Measurements from ENCODE around the gene CSKMT. TPM values are rescaled to one million over a fixed set of nuclear protein-coding genes. Genes with fewer than 3 reads are reported as not detected.

Gene CSKMT
- total RNA-seq, 1 experiment from 2014 or later = 16.3 TPM

GRCh38 chr11:62709247-62710000 lies 44.3 kb downstream of the CSKMT start:
- H3K36me3 ChIP-seq (ENCODE audit: low read depth, low read length) = peaks cover 45% of the 10 kb centered on the region
- no peak for DNase-seq
- ChIA-PET CTCF (no interaction called here), POLR2A (ENCODE audit: unreplicated experiment) (no interaction called here)
- H3K9ac ChIP-seq (ENCODE audit: low read length) = no peak overlapping the region
- intact Hi-C loops (cut with micrococcal nuclease) = no loop called here
- H3K27ac ChIP-seq (ENCODE audit: low read length) = no peak overlapping the region
- H2AFZ ChIP-seq (ENCODE audit: low read length) = no peak overlapping the region
- 0 out of 2 replicates have a peak, but pooled peaks cover 5% of the 10 kb centered on the region for H3K79me2 ChIP-seq (ENCODE audit: low read length)
- H3K9me2 ChIP-seq (replicated peaks; ENCODE audit: low read length) = no peaks in the 10 kb centered on the region
- no peak overlapping the region for H3K4me2 ChIP-seq (ENCODE audit: low read length)
- H4K20me1 ChIP-seq (ENCODE audit: low read length) = no peaks in the 10 kb centered on the region
- H3K4me3 ChIP-seq (ENCODE audit: low read length) = no peak overlapping the region
- peaks cover 17% of the 10 kb centered on the region for H3K4me1 ChIP-seq (ENCODE audit: insufficient read depth, low read length)
- BruUV-seq (replicated peaks) = no TSS peak
- H3F3A ChIP-seq (ENCODE audit: low read length, unreplicated experiment) = peaks cover 6% of the 10 kb centered on the region
- no peaks in the 10 kb centered on the region for H3K27me3 ChIP-seq (ENCODE audit: low read length)
- TF ChIP-seq EZH2 (IDR thresholded peaks at IDR 0.05; ENCODE audit: low read length, unreplicated experiment) (no peak), EZH2phosphoT487 (IDR thresholded peaks at IDR 0.05; ENCODE audit: borderline replicate concordance, low read length) (no peak), CTCF (conservative IDR thresholded peaks at IDR 0.05; ENCODE audit: low read depth, low read length) (no peak)
- no peaks in the 10 kb centered on the region for H3K9me3 ChIP-seq (ENCODE audit: low read length)
- no peak for ATAC-seq

- ChIA-PET POLR2A (ENCODE audit: unreplicated experiment) (no interaction called here), CTCF (no interaction called here)
- H3K4me2 ChIP-seq (ENCODE audit: low read length) = no peak overlapping the region
- DNase-seq (no peak), ATAC-seq (no peak)
- 0 out of 2 replicates have a peak, but pooled peaks cover 5% of the 10 kb centered on the region for H3K79me2 ChIP-seq (ENCODE audit: low read length)
- peaks cover 49% of the 10 kb centered on the region for H3K36me3 ChIP-seq (ENCODE audit: low read depth, low read length)
- TF ChIP-seq EZH2phosphoT487 (IDR thresholded peaks at IDR 0.05; ENCODE audit: borderline replicate concordance, low read length) (no peak), CTCF (conservative IDR thresholded peaks at IDR 0.05; ENCODE audit: low read depth, low read length) (no peak), EZH2 (IDR thresholded peaks at IDR 0.05; ENCODE audit: low read length, unreplicated experiment) (no peak)
- H4K20me1 ChIP-seq (ENCODE audit: low read length) = no peaks in the 10 kb centered on the region
- H2AFZ ChIP-seq (ENCODE audit: low read length) = no peak overlapping the region
- no peak overlapping the region for H3K27ac ChIP-seq (ENCODE audit: low read length)
- H3K9me2 ChIP-seq (replicated peaks; ENCODE audit: low read length) = no peaks in the 10 kb centered on the region
- no peak overlapping the region for H3K4me3 ChIP-seq (ENCODE audit: low read length)
- H3K9ac ChIP-seq (ENCODE audit: low read length) = no peak overlapping the region
- peaks cover 6% of the 10 kb centered on the region for H3F3A ChIP-seq (ENCODE audit: low read length, unreplicated experiment)
- peaks cover 17% of the 10 kb centered on the region for H3K4me1 ChIP-seq (ENCODE audit: insufficient read depth, low read length)
- no peaks in the 10 kb centered on the region for H3K27me3 ChIP-seq (ENCODE audit: low read length)
- no TSS peak for BruUV-seq (replicated peaks)
- H3K9me3 ChIP-seq (ENCODE audit: low read length) = no peaks in the 10 kb centered on the region
- intact Hi-C loops (cut with micrococcal nuclease) = no loop called here
Observed at GRCh38 chr11:62710001-62710345, 44.9 kb downstream of the CSKMT start.

GRCh38 chr11:62712276-62712812 lies 47.2 kb downstream of the CSKMT start:
- POLR2A ChIA-PET (ENCODE audit: unreplicated experiment) = no interaction called here
- Histone ChIP-seq H3K79me2 (ENCODE audit: low read length) (peaks cover 16% of the 10 kb centered on the region; the same call in 1 of the 2 replicates), H3K9me3 (ENCODE audit: low read length) (no peaks in the 10 kb centered on the region), H3K9me2 (replicated peaks; ENCODE audit: low read length) (no peaks in the 10 kb centered on the region), H3K27ac (ENCODE audit: low read length) (no peak overlapping the region), H3K9ac (ENCODE audit: low read length) (no peak overlapping the region), H4K20me1 (ENCODE audit: low read length) (no peaks in the 10 kb centered on the region), H3K4me3 (ENCODE audit: low read length) (no peak overlapping the region), H3F3A (ENCODE audit: low read length, unreplicated experiment) (peaks cover 1% of the 10 kb centered on the region), H3K27me3 (ENCODE audit: low read length) (no peaks in the 10 kb centered on the region), H3K4me2 (ENCODE audit: low read length) (no peak overlapping the region), H3K4me1 (ENCODE audit: insufficient read depth, low read length) (no peaks in the 10 kb centered on the region), H2AFZ (ENCODE audit: low read length) (no peak overlapping the region), H3K36me3 (ENCODE audit: low read depth, low read length) (peaks cover 72% of the 10 kb centered on the region)
- no TSS peak for BruUV-seq (replicated peaks)
- CTCF ChIA-PET = no interaction called here
- intact Hi-C loops (cut with micrococcal nuclease) = no loop called here
- DNase-seq = no peak
- TF ChIP-seq CTCF (conservative IDR thresholded peaks at IDR 0.05; ENCODE audit: low read depth, low read length) (no peak), EZH2phosphoT487 (IDR thresholded peaks at IDR 0.05; ENCODE audit: borderline replicate concordance, low read length) (no peak), EZH2 (IDR thresholded peaks at IDR 0.05; ENCODE audit: low read length, unreplicated experiment) (no peak)
- no peak for ATAC-seq

All from PC-3 (cell line).